Epithelial cell of esophagus (primary cell): ENCODE measurements around the gene DISC1.
"Not testable (repeated sequence)": the region's sequence is repeated elsewhere in the genome, so short reads cannot be mapped to it uniquely, and the experiment has no call there.

Source experiments
- DNase-seq: peaks from one replicate; pipeline ENCODE4 v3.0.0; 2010; ENCODE audit warnings: low read depth
- H3K4me3 ChIP-seq: 2 replicates; pipeline ENCODE4 v1.5.1; 2011; ENCODE audit warnings: mild to moderate bottlenecking, low read length, control low read depth
- CTCF ChIP-seq: IDR thresholded peaks from 2 replicates; pipeline ENCODE4 v1.5.1; 2011; ENCODE audit warnings: low read depth, mild to moderate bottlenecking, low read length, control low read depth, inconsistent platforms; ENCODE audit not compliant: insufficient read depth; ENCODE audit errors: missing control alignments

Gene DISC1

GRCh38 chr1:231753313-231753712 lies 126.7 kb downstream of the DISC1 start:
- TF ChIP-seq CTCF, result no peak
- H3K4me3 ChIP-seq, result no peak overlapping the region
- no peak for DNase-seq

- DNase-seq, result no peak
- H3K4me3 ChIP-seq, result no peak overlapping the region
- TF ChIP-seq CTCF, result no peak
Observed at GRCh38 chr1:231757101-231757404, 130.5 kb downstream of the DISC1 start.

- no peak overlapping the region for H3K4me3 ChIP-seq
- no peak for DNase-seq
- TF ChIP-seq CTCF, result no peak
Observed at GRCh38 chr1:231757759-231758158, 131.2 kb downstream of the DISC1 start.

GRCh38 chr1:231761252-231761651 lies 134.7 kb downstream of the DISC1 start:
- no peak for TF ChIP-seq CTCF
- no peak for DNase-seq

GRCh38 chr1:231761747-231762541 lies 135.4 kb downstream of the DISC1 start:
- no peak for TF ChIP-seq CTCF
- no peak overlapping the region for H3K4me3 ChIP-seq

More at GRCh38 chr1:231761252-231761651, 134.7 kb downstream of the DISC1 start:
- H3K4me3 ChIP-seq, result no peak overlapping the region

GRCh38 chr1:231763456-231763855 lies 136.9 kb downstream of the DISC1 start:
- DNase-seq, result no peak
- H3K4me3 ChIP-seq, result no peak overlapping the region
- TF ChIP-seq CTCF, result no peak

More at GRCh38 chr1:231761747-231762541, 135.4 kb downstream of the DISC1 start:
- no peak for DNase-seq

GRCh38 chr1:231765825-231766224 lies 139.2 kb downstream of the DISC1 start:
- DNase-seq, H3K4me3 ChIP-seq: not testable (repeated sequence)

- DNase-seq, result no peak
- H3K4me3 ChIP-seq, result no peak overlapping the region
- no peak for TF ChIP-seq CTCF
Observed at GRCh38 chr1:231767471-231767870, 140.9 kb downstream of the DISC1 start.
